Natural killer cell (primary cell): Measurements from ENCODE around the gene BTBD7. TPM values are rescaled to one million over a fixed set of nuclear protein-coding genes. Genes with fewer than 3 reads are reported as not detected.

Source experiments
- ATAC-seq, 3 donors: fragments of 150-1000 bp in 2 of 3; fragments of 200-7000 bp in 1 of 3; cut with Tn5 transposase; 1 replicate in 1 of 3; 2 replicates in 2 of 3; pipeline ENCODE4 v1.10.0; 2021; ENCODE audit warnings: mild to moderate bottlenecking in 2 of 3, moderate library complexity in 2 of 3
- DNase-seq, 2 donors: peaks; one replicate each; pipeline versions ENCODE4 v3.0.0 to v3.0.0-alpha.2; 2013 to 2021; ENCODE audit warnings: mixed read lengths in 1 of 2
- H3K27ac ChIP-seq: one replicate; pipeline ENCODE4 v1.5.1; 2013; ENCODE audit warnings: mild to moderate bottlenecking, low read length
- H3K27me3 ChIP-seq: one replicate; pipeline ENCODE4 v1.6.1; 2013; ENCODE audit warnings: low read length; ENCODE audit not compliant: control insufficient read depth, insufficient read depth
- H3K36me3 ChIP-seq: one replicate; pipeline ENCODE4 v1.6.1; 2013; ENCODE audit warnings: low read length; ENCODE audit not compliant: control insufficient read depth, insufficient read depth
- H3K4me1 ChIP-seq: one replicate; pipeline ENCODE4 v1.6.1; 2013; ENCODE audit warnings: low read length; ENCODE audit not compliant: control insufficient read depth, insufficient read depth
- H3K4me3 ChIP-seq: one replicate; pipeline ENCODE4 v1.5.1; 2013; ENCODE audit warnings: low read length
- H3K9me3 ChIP-seq: one replicate; pipeline ENCODE4 v1.6.1; 2013; ENCODE audit warnings: low read length; ENCODE audit not compliant: control insufficient read depth, insufficient read depth
- H3K27ac Mint-ChIP-seq, 2 donors: one replicate each; pipeline ENCODE4 v1.8.0; 2022; ENCODE audit warnings: mild to moderate bottlenecking in 2 of 2, mixed read lengths in 2 of 2, moderate library complexity in 1 of 2
- H3K27me3 Mint-ChIP-seq, 2 donors: one replicate each; pipeline ENCODE4 v1.8.0; 2022; ENCODE audit warnings: low read depth in 2 of 2, mixed read lengths in 2 of 2
- H3K36me3 Mint-ChIP-seq: one replicate; pipeline ENCODE4 v1.8.0; 2022; ENCODE audit warnings: mixed read lengths
- H3K4me1 Mint-ChIP-seq, 2 donors: one replicate each; pipeline ENCODE4 v1.8.0; 2022; ENCODE audit warnings: mixed read lengths in 2 of 2
- H3K4me3 Mint-ChIP-seq: one replicate; pipeline ENCODE4 v1.8.0; 2022; ENCODE audit warnings: mild to moderate bottlenecking, moderate library complexity, mixed read lengths
- H3K9me3 Mint-ChIP-seq, 2 donors: one replicate each; pipeline ENCODE4 v1.8.0; 2022; ENCODE audit warnings: mixed read lengths in 2 of 2
- CTCF ChIP-seq: fragments of 200-600 bp; IDR thresholded peaks from one replicate; pipeline ENCODE4 v1.8.0; 2022; ENCODE audit warnings: antibody characterized with exemption
- WGBS: methylation state at CpG from one replicate; pipeline ENCODE4 v1.1.7; 2013; ENCODE audit warnings: missing lambda C conversion rate; ENCODE audit not compliant: insufficient coverage; 5-methylcytosine and 5-hydroxymethylcytosine counted together
- intact Hi-C: fragments of 100-400 bp; cut with micrococcal nuclease; formaldehyde crosslinking; loops from one replicate; pipeline ENCODE4 v1.14.2; 2022
- total RNA-seq, 4 donors: library from RNA; stranded (reverse); fragments of 120-200 nt in 1 of 4; gene quantifications; one replicate each; pipeline versions ENCODE4 v1.2.3 to v1.2.4, GENCODE V29; 2013 to 2022

The BTBD7 gene
- total RNA-seq, 3 donors from 2014 or later (not counting 1 experiment from before 2014, with no cell fraction given) = 32.6 to 41.4 (median 38.7) TPM

DNA sequence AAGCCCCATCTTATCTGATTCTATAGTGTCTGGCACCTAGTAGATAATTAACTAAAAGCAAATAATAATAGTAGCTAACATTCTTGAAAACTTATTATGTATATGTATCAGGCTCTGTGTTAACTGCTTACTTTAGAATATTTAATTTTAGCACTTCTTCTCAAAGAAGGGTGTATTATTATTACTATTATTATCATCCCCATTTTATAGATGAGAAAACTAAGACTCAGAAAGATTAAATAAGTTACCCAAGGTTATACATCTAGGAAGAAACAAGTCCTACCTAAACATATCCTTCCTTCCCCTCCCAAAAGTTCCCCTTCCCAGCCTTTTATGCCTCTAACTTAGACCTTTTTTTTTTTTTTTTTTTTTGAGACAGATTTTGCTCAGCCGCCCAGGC, 64.4 kb downstream of the BTBD7 start:
- Histone ChIP-seq H3K4me3 (no peak overlapping the region), H3K36me3 (peaks cover 4% of the 10 kb centered on the region), H3K27me3 (no peaks in the 10 kb centered on the region), H3K27ac (no peak overlapping the region), H3K9me3 (no peaks in the 10 kb centered on the region), H3K4me1 (no peaks in the 10 kb centered on the region)
- no peak overlapping the region for H3K4me3 Mint-ChIP-seq
- TF ChIP-seq CTCF = no peak
- DNase-seq = no peak
- H3K27ac Mint-ChIP-seq = peak overlapping the region in 1 of 2 donors; percentile 3
- H3K4me1 Mint-ChIP-seq = peaks cover 31 to 47% of the 10 kb centered on the region in 2 donors
- no peaks in the 10 kb centered on the region for H3K9me3 Mint-ChIP-seq
- ATAC-seq = no peak
- 100% methylated on average over 1 of the region's 1 CpG for WGBS
- H3K27me3 Mint-ChIP-seq = no peaks in the 10 kb centered on the region
- intact Hi-C loops = no loop called here
- H3K36me3 Mint-ChIP-seq = peaks cover 5% of the 10 kb centered on the region

DNA sequence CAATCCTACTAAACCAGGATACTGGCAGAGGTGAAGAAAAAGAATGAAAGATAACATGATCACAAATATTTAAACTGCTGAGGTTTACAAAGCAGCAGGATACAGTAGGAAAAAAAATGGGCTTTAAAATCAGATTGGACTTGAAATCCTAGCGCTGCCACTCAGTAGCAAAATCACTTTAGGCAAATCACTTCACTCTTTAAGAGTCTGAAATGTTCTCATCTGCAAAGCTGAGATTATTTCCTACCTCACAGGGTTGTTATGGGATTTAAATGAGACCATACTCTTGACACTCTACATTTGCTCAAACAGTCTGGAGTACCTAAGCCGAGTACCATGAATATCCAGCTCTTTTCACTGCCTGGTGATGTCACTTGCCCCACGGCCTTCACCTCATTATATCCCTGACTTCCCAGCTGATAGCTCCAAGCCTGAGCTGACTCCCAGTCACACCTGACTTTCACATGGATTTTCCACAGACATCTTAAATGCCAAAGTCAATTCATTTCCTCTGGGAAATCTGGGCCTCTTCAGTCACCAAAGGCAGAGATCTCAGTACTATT, 65.6 kb downstream of the BTBD7 start:
- Histone ChIP-seq H3K4me3 (no peak overlapping the region), H3K9me3 (no peaks in the 10 kb centered on the region), H3K4me1 (no peaks in the 10 kb centered on the region), H3K36me3 (peaks cover 15% of the 10 kb centered on the region), H3K27ac (no peak overlapping the region), H3K27me3 (no peaks in the 10 kb centered on the region)
- Mint-ChIP-seq H3K4me3 (no peak overlapping the region), H3K27me3 (no peaks in the 10 kb centered on the region), H3K9me3 (no peaks in the 10 kb centered on the region), H3K4me1 (peaks cover 35 to 44% of the 10 kb centered on the region in 2 donors), H3K27ac (no peak overlapping the region), H3K36me3 (peaks cover 8% of the 10 kb centered on the region)
- DNase-seq (no peak), ATAC-seq (no peak)
- 97% methylated on average over 3 of the region's 3 CpGs for WGBS
- no peak for TF ChIP-seq CTCF
- intact Hi-C loops = no loop called here

- no peaks in the 10 kb centered on the region for H3K27me3 ChIP-seq
- Mint-ChIP-seq H3K27ac (no peak overlapping the region), H3K4me3 (no peak overlapping the region), H3K4me1 (peaks cover 35 to 40% of the 10 kb centered on the region in 2 donors), H3K27me3 (no peaks in the 10 kb centered on the region), H3K9me3 (no peaks in the 10 kb centered on the region), H3K36me3 (peaks cover 8% of the 10 kb centered on the region)
- no peak overlapping the region for H3K4me3 ChIP-seq
- no peak overlapping the region for H3K27ac ChIP-seq
- no peak for DNase-seq
- intact Hi-C loops = no loop called here
- no peak for TF ChIP-seq CTCF
- no peaks in the 10 kb centered on the region for H3K4me1 ChIP-seq
- peaks cover 17% of the 10 kb centered on the region for H3K36me3 ChIP-seq
- 95% methylated on average over 6 of the region's 6 CpGs for WGBS
- ATAC-seq = no peak
- H3K9me3 ChIP-seq = no peaks in the 10 kb centered on the region
These were observed 66.7 kb downstream of the BTBD7 start for GRCh38 chr14:93266127-93266526.

DNA sequence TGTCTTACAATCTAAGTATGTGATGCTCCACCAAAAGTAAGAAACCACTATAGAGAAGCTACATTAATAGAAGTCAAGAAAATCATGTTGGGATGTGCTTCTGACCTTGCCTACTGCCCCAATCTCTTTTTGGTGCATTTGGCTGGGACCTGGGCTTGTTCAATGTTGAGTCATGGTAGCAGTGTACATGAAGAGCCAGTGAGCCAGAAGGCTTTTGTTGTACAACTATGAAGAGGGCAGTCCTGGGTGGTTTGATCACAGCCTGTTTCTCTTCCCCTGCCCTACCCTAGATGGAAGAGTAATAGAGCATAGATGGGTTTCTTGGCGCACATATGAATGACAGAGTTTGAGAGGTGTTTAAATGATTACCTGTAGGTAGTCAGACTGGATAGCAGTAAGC, 69.4 kb downstream of the BTBD7 start:
- Histone ChIP-seq H3K4me3 (no peak overlapping the region), H3K9me3 (no peaks in the 10 kb centered on the region), H3K27me3 (no peaks in the 10 kb centered on the region), H3K4me1 (no peaks in the 10 kb centered on the region), H3K36me3 (peaks cover 17% of the 10 kb centered on the region), H3K27ac (no peak overlapping the region)
- Mint-ChIP-seq H3K9me3 (no peaks in the 10 kb centered on the region), H3K36me3 (peaks cover 8% of the 10 kb centered on the region), H3K27ac (no peak overlapping the region), H3K4me1 (peaks cover 35 to 36% of the 10 kb centered on the region in 2 donors), H3K27me3 (no peaks in the 10 kb centered on the region), H3K4me3 (no peak overlapping the region)
- DNase-seq (no peak), ATAC-seq (no peak)
- no peak for TF ChIP-seq CTCF
- intact Hi-C loops = no loop called here
- WGBS = 100% methylated on average over 1 of the region's 1 CpG
